Left ventricle myocardium inferior (tissue), 1 donor: ENCODE results near the gene PYGM. TPM values are rescaled to one million over a fixed set of nuclear protein-coding genes. Genes with fewer than 3 reads are reported as not detected.

Experiments used
- DNase-seq: peaks from one replicate; pipeline ENCODE4 v3.0.0-alpha.2; 2020
- H3K27ac ChIP-seq: fragments of 200-600 bp; replicated peaks from 2 replicates; pipeline ENCODE4 v1.8.0; 2021
- H3K27me3 ChIP-seq: fragments of 200-600 bp; 2 replicates; pipeline ENCODE4 v1.8.0; 2021; ENCODE audit warnings: low read depth
- H3K36me3 ChIP-seq: fragments of 200-600 bp; 2 replicates; pipeline ENCODE4 v1.8.0; 2021
- H3K4me1 ChIP-seq: fragments of 200-600 bp; 2 replicates; pipeline ENCODE4 v1.8.0; 2021
- H3K4me3 ChIP-seq: fragments of 200-600 bp; 2 replicates; pipeline ENCODE4 v1.8.0; 2021; ENCODE audit warnings: mild to moderate bottlenecking, moderate library complexity
- H3K9me3 ChIP-seq: fragments of 200-600 bp; replicated peaks from 2 replicates; pipeline ENCODE4 v1.8.0; 2021
- CTCF ChIP-seq: fragments of 200-600 bp; IDR thresholded peaks from 2 replicates; pipeline ENCODE4 v1.8.0; 2021; ENCODE audit warnings: antibody characterized with exemption, mild to moderate bottlenecking, borderline replicate concordance
- intact Hi-C: fragments of 100-400 bp; cut with micrococcal nuclease; formaldehyde crosslinking; loops from one replicate; pipeline ENCODE4 v1.11.0; 2022
- total RNA-seq: library from RNA; stranded (reverse); fragmentation: NEBNext Ultra II Directional; extraction: Animal tissue kit (Norgen Biotek cat#: 25700); gene quantifications from one replicate; pipeline ENCODE4 v1.2.1, GENCODE V29; 2021
- donor health status: DM: no; HTN: yes; CAD: no; lungs with severe emphysema.

Gene PYGM
- total RNA-seq, 1 donor from 2014 or later, result 89.5 TPM

GRCh38 chr11:64720640-64721358 lies 39.0 kb downstream of the PYGM start:
- Histone ChIP-seq H3K9me3 (no peaks in the 10 kb centered on the region), H3K27me3 (peaks cover 72% of the 10 kb centered on the region), H3K27ac (no peak overlapping the region), H3K36me3 (no peaks in the 10 kb centered on the region), H3K4me1 (peaks cover 7% of the 10 kb centered on the region), H3K4me3 (no peak overlapping the region)
- TF ChIP-seq CTCF, result no peak
- intact Hi-C loops, result no loop called here
- DNase-seq, result no peak

- Histone ChIP-seq H3K4me1 (peaks cover 7% of the 10 kb centered on the region), H3K4me3 (no peak overlapping the region), H3K27me3 (peaks cover 78% of the 10 kb centered on the region), H3K9me3 (no peaks in the 10 kb centered on the region), H3K36me3 (no peaks in the 10 kb centered on the region), H3K27ac (no peak overlapping the region)
- DNase-seq, result no peak
- TF ChIP-seq CTCF, result no peak
- intact Hi-C loops, result no loop called here
These were observed 39.6 kb downstream of the PYGM start for GRCh38 chr11:64720167-64720566.

GRCh38 chr11:64719406-64719805 lies 40.4 kb downstream of the PYGM start:
- no peak for DNase-seq
- no peaks in the 10 kb centered on the region for H3K9me3 ChIP-seq
- peaks cover 86% of the 10 kb centered on the region for H3K27me3 ChIP-seq
- H3K36me3 ChIP-seq, result no peaks in the 10 kb centered on the region
- intact Hi-C loops, result no loop called here
- no peak overlapping the region for H3K27ac ChIP-seq
- peaks cover 7% of the 10 kb centered on the region for H3K4me1 ChIP-seq
- no peak overlapping the region for H3K4me3 ChIP-seq
- TF ChIP-seq CTCF, result no peak

GRCh38 chr11:64718780-64719124 lies 41.0 kb downstream of the PYGM start:
- no peaks in the 10 kb centered on the region for H3K9me3 ChIP-seq
- H3K4me3 ChIP-seq, result no peak overlapping the region
- H3K27ac ChIP-seq, result no peak overlapping the region
- intact Hi-C loops, result no loop called here
- DNase-seq, result no peak
- H3K36me3 ChIP-seq, result no peaks in the 10 kb centered on the region
- peaks cover 7% of the 10 kb centered on the region for H3K4me1 ChIP-seq
- no peak for TF ChIP-seq CTCF
- peaks cover 92% of the 10 kb centered on the region for H3K27me3 ChIP-seq

- H3K27me3 ChIP-seq, result peaks cover 98% of the 10 kb centered on the region
- no peaks in the 10 kb centered on the region for H3K36me3 ChIP-seq
- TF ChIP-seq CTCF, result no peak
- no peak for DNase-seq
- intact Hi-C loops, result no loop called here
- H3K4me1 ChIP-seq, result peaks cover 2% of the 10 kb centered on the region
- H3K9me3 ChIP-seq, result no peaks in the 10 kb centered on the region
- no peak overlapping the region for H3K27ac ChIP-seq
- H3K4me3 ChIP-seq, result no peak overlapping the region
These were observed 41.5 kb downstream of the PYGM start for GRCh38 chr11:64718084-64718779.
